AG09309 (cell line): ENCODE data around the gene MRPL52.

Source experiments
- DNase-seq: peaks from one replicate; pipeline ENCODE4 v3.0.0-alpha.2; 2010; ENCODE audit warnings: low read depth
- H3K4me3 ChIP-seq: 2 replicates; pipeline ENCODE4 v1.5.1; 2011; ENCODE audit warnings: mild to moderate bottlenecking, low read depth, low read length, moderate library complexity; ENCODE audit not compliant: control insufficient read depth
- TF ChIP-seq, protein P1 (sequence below): IDR thresholded peaks from 2 replicates; pipeline ENCODE4 v1.5.1; 2011; ENCODE audit warnings: mild to moderate bottlenecking, low read depth, low read length, inconsistent platforms; ENCODE audit not compliant: insufficient read depth, control insufficient read depth; ENCODE audit errors: missing control alignments

Gene MRPL52

DNA sequence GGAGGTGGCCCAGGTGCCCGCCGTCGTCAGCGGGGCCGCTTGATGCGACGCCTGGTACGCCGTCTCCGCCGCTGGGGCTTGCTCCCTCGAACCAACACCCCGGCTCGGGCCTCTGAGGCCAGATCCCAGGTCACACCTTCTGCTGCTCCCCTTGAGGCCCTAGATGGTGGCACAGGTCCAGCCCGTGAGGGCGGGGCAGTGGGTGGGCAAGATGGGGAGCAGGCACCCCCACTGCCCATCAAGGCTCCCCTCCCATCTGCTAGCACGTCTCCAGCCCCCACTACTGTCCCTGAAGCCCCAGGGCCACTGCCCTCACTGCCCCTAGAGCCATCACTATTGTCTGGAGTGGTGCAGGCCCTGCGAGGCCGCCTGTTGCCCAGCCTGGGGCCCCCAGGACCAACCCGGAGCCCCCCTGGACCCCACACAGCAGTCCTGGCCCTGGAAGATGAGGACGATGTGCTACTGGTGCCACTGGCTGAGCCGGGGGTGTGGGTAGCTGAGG is 47.4 kb downstream of the MRPL52 start:
- DNase-seq: no peak
- TF ChIP-seq, protein P1, sequence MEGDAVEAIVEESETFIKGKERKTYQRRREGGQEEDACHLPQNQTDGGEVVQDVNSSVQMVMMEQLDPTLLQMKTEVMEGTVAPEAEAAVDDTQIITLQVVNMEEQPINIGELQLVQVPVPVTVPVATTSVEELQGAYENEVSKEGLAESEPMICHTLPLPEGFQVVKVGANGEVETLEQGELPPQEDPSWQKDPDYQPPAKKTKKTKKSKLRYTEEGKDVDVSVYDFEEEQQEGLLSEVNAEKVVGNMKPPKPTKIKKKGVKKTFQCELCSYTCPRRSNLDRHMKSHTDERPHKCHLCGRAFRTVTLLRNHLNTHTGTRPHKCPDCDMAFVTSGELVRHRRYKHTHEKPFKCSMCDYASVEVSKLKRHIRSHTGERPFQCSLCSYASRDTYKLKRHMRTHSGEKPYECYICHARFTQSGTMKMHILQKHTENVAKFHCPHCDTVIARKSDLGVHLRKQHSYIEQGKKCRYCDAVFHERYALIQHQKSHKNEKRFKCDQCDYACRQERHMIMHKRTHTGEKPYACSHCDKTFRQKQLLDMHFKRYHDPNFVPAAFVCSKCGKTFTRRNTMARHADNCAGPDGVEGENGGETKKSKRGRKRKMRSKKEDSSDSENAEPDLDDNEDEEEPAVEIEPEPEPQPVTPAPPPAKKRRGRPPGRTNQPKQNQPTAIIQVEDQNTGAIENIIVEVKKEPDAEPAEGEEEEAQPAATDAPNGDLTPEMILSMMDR: no peak
- H3K4me3 ChIP-seq: no peak overlapping the region

DNA sequence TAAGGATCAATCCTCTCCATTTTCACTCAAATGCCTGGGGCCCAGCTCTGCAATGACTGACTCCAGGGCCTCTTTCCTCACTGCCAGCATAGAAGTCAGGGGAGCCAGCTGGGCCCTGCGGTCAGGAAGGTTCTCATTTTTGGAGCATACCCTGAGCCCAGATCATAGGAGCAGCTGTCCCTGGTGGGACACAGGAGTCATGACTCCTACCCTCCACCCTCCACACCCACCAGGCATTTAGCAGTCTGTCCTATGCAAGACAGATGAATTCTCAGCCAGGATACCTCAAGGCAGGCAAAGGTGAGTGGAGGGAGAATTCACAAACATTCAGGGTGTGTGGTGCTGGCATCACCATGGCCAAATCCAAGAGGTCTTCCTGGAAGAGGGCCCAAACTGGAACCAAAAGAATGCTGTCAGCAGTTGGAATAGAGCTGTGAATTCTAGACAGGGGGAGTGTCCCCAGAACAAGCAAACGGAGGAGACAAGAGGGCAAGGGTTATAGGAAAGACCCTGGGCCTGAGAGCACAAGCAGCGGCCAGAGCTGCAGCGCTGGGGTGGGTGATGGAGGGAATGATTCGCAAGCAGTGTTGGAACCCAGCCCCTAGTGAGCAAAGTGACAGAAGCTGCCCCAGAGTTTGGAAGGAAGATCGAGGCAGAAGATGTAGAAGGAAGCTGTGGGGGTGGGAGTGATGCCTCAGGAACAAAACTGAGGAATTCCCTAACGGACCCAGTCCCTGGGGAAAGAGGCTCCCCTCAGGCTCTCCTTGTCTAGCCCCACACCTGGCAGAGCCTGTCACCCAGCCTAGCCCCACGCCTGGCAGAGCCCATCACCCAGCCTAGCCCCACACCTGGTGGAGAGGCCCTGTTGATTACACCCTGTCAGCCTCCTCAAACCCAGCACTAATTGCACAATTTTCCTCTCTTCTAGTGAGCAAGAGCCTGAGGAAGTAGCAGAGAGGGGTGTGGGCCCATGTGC is 48.9 kb downstream of the MRPL52 start:
- no peak for DNase-seq
- no peak overlapping the region for H3K4me3 ChIP-seq
- TF ChIP-seq, protein P1: no peak

DNA sequence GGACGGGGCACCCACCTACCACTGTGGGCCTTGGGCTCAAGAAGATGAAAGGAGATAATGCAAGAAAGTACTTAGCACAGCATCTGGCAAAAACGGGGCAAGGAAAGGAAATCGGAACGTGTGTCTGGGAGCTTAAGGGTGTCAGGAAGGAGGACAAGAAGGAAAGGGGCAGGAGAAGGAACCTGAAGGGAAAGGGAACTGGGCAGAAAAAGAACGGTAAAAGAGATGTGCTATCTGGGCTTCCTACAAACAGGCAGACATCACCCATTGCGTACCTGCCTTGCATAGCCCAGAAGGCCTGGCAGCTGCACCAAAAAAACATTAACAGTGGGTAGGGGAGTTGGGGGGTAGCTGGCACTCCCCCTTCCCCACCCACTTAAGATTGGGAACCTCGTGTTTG is 52.4 kb downstream of the MRPL52 start:
- TF ChIP-seq, protein P1: no peak
- no peak overlapping the region for H3K4me3 ChIP-seq
- no peak for DNase-seq

DNA sequence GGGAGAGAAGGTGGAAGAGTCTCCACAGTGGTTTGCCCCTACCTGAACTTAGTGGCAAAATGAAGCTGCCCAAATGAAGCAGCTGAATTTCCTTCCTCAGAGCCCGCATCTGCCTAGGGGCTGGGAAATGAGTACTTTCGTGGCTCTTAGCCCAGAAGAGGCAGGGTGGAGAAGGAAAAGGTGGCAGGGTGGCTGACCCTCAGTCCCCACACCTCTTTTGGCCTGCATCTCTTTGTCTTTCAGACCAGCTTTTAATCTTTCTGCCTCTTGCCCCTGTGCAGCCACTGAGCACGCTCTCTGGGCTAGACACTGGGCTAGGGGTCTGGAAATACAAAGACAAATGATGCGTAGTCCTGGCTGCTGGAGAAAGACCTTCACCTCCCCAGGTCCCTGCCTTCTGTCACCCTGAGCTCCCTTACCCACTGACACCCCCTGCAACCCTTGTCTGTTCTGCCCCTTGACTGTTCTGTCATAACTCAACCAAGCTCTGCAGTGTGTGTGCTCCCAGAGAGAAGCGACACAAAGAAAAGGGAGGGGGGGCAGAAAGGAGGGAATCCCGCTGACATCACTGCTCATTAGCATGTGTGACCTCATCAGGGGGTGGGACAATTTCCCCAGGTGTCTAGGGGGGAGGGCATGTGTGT is 53.0 kb downstream of the MRPL52 start:
- DNase-seq: no peak
- TF ChIP-seq, protein P1: no peak
- H3K4me3 ChIP-seq: no peak overlapping the region

DNA sequence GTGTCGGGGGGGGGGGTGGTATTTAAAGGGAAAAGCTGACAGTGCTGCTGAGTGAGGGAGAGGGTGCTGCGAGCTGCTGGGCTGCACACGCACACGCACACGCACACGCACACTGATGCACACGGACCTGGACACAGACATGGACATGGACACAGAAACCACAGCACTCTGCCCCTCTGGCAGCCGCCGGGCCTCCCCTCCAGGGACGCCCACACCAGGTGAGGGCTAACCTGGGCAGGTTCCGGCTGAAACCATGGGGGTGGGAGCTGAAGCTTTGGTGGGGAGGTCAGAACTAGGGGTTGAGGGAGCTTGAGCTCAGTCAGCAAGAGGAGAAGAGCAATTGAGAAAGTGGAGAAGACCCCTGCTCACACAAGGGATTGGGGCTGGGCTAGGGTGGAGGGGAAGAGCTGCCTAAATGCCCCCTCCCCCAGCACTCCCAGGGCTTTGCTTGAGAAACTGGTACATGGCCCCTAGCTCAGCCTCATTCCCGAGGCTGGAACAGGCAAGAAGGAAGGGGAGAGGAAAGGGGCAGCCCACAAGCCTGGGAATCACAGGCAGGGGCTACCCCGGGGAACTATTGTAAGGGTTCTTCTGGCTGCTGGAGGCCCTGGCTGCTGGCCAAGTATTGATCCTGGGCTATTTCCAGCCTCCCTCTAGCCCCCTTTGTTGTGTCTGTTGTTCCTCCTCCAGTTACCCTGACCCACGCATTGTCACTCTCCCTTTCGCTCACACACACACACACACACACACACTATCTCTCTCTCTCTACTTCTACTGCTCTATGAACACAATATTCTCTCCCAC is 53.7 kb downstream of the MRPL52 start, which contains the start of gene REM2:
Gene REM2 (plus strand): TSS at position 50 of the 804 bp plus-strand sequence. CDS start 66 bp downstream, at position 116.
- no peak for DNase-seq
- TF ChIP-seq, protein P1: no peak
- H3K4me3 ChIP-seq: no peak within 1 kb of the TSS
